GM12878 (cell line): ENCODE data around the gene CEP250. TPM values are rescaled to one million over a fixed set of nuclear protein-coding genes. Genes with fewer than 3 reads are reported as not detected.

Experiments
- BMI1 ChIP-seq: fragments of 450-650 bp; IDR thresholded peaks from 2 replicates; pipeline ENCODE4 v1.6.1; 2016; ENCODE audit warnings: mild to moderate bottlenecking, moderate library complexity, borderline replicate concordance
- BRCA1 ChIP-seq: IDR thresholded peaks from 2 replicates; pipeline ENCODE4 v1.6.1; 2011; ENCODE audit warnings: low read depth, low read length, improper control_type of control experiment
- CBFB ChIP-seq: IDR thresholded peaks from 2 replicates; pipeline ENCODE4 v1.6.1; 2016; ENCODE audit warnings: antibody characterized with exemption, low read depth
- FOXK2 ChIP-seq: fragments of 450-650 bp; IDR thresholded peaks from 2 replicates; pipeline ENCODE4 v1.6.1; 2017; ENCODE audit warnings: mild to moderate bottlenecking, moderate library complexity
- HCFC1 ChIP-seq: fragments of 150-350 bp; IDR thresholded peaks from 2 replicates; pipeline ENCODE4 v1.6.1; 2014; ENCODE audit warnings: low read length
- HDAC6 ChIP-seq: fragments of 200-600 bp; sonication (generic); IDR thresholded peaks from one replicate; pipeline ENCODE4 v1.8.0; 2017; ENCODE audit warnings: antibody characterized with exemption; ENCODE audit not compliant: unreplicated experiment
- MAX ChIP-seq: IDR thresholded peaks from 2 replicates; pipeline ENCODE4 v1.6.1; 2012; ENCODE audit warnings: low read depth, low read length, improper control_type of control experiment
- MYC ChIP-seq: IDR thresholded peaks from 2 replicates; pipeline ENCODE4 v1.6.1; 2011; ENCODE audit warnings: mild to moderate bottlenecking, low read length, moderate library complexity, inconsistent platforms; ENCODE audit not compliant: insufficient read depth, insufficient replicate concordance, insufficient read length, severe bottlenecking
- POLR2A ChIP-seq: IDR thresholded peaks from 2 replicates; pipeline ENCODE4 v1.6.1; 2011; ENCODE audit warnings: low read depth, mild to moderate bottlenecking, low read length
- POU2F2 ChIP-seq: IDR thresholded peaks from 3 replicates; pipeline ENCODE4 v1.6.1; 2011; ENCODE audit warnings: low read depth, mild to moderate bottlenecking, low read length, borderline replicate concordance
- RAD51 ChIP-seq: fragments of 450-650 bp; IDR thresholded peaks from 2 replicates; pipeline ENCODE4 v1.6.1; 2016; ENCODE audit warnings: moderate library complexity, mild to moderate bottlenecking, inconsistent platforms
- SREBF2 ChIP-seq: IDR thresholded peaks from 2 replicates; pipeline ENCODE4 v1.6.1; 2012; ENCODE audit warnings: mild to moderate bottlenecking, low read length
- WRNIP1 ChIP-seq: IDR thresholded peaks from 2 replicates; pipeline ENCODE4 v1.6.1; 2011; ENCODE audit warnings: low read depth, low read length, improper control_type of control experiment, borderline replicate concordance
- YY1 ChIP-seq: IDR thresholded peaks from 2 replicates; pipeline ENCODE4 v1.6.1; 2011; ENCODE audit warnings: low read depth, mild to moderate bottlenecking, low read length
- ZBED1 ChIP-seq: IDR thresholded peaks from 2 replicates; pipeline ENCODE4 v1.6.1; 2016; ENCODE audit warnings: borderline replicate concordance
- ZBTB40 ChIP-seq: fragments of 450-650 bp; IDR thresholded peaks from 2 replicates; pipeline ENCODE4 v1.6.1; 2016; ENCODE audit warnings: mild to moderate bottlenecking, moderate library complexity, borderline replicate concordance
- ZZZ3 ChIP-seq: IDR thresholded peaks from 2 replicates; pipeline ENCODE4 v1.6.1; 2011; ENCODE audit warnings: low read depth; ENCODE audit not compliant: control insufficient read depth, insufficient read length
- polyA plus RNA-seq, 11 experiments: library from polyadenylated mRNA; depleted of rRNA in 4 of 11; unstranded in 6 of 11; stranded (reverse) in 5 of 11; fragments of >200 nt; fragmentation: Nextera tagmentation in 4 of 11; fragmentation: Illumina TruSeq in 1 of 11; extraction: Ambion mirVana in 4 of 11; extraction: Trizol in 1 of 11; gene quantifications; 1 replicate in 1 of 11; 2 replicates in 10 of 11; pipeline versions ENCODE4 v1.2.1 to v1.2.3, GENCODE V29; 2011 to 2016; ENCODE audit warnings: inconsistent platforms in 2 of 11, missing spikeins in 2 of 11, low read depth in 1 of 11
- total RNA-seq, 4 experiments: library from RNA; depleted of rRNA in 3 of 4; stranded (reverse); fragments of >200 nt in 3 of 4; fragmentation: Illumina TruSeq in 1 of 4; extraction: Trizol in 1 of 4; gene quantifications; 2 replicates each; pipeline versions ENCODE4 v1.2.1 to v1.2.3, GENCODE V29; 2013 to 2021
- TF ChIP-seq, protein P1 (sequence below): fragments of 450-650 bp; IDR thresholded peaks from 2 replicates; pipeline ENCODE4 v1.6.1; 2017; ENCODE audit warnings: low read depth, mild to moderate bottlenecking, moderate library complexity
- TF ChIP-seq, protein P2 (sequence below): fragments of 450-650 bp; IDR thresholded peaks from 2 replicates; pipeline ENCODE4 v1.6.1; 2017; ENCODE audit warnings: mild to moderate bottlenecking, moderate library complexity

The CEP250 gene
- total and polyA plus RNA-seq, 10 of the 15 experiments (the other 5 are each of a cell fraction or from before 2014, with no cell fraction given): 2.4 to 41.6 (median 25.7) TPM

DNA sequence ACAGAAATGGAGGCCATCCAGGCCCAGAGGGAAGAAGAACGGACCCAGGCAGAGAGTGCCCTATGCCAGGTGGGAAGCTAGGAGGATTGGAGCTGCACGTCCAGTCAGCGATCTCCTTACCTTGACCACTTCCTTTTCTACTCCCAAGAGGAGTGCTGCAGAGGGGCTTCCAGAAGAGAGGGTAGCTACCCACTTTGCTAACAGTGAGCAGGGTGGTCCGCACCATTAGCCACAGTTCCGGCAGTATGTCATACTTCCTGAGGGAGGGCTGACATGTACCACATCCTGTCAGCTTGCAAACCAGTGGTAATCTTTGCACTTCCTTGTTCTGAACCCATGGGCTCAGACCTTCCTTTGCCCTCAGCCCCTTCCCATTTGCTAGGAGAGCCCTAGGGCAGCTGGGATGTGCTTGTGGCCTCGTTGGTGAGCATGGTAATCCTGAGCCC is 35.4 kb downstream of the CEP250 start (continued):
- TF ChIP-seq ZBTB40 (peak; percentile 82), MAX (no peak), HDAC6 (no peak), FOXK2 (no peak), CBFB (peak; percentile 66; the same call in 1 of the 2 replicates), ZZZ3 (no peak), YY1 (peak; percentile 62), BRCA1 (no peak), MYC (no peak), POLR2A (peak; percentile 95), WRNIP1 (no peak; the same call in 1 of the 2 replicates), BMI1 (no peak), SREBF2 (no peak), ZBED1 (no peak), RAD51 (no peak), POU2F2 (peak; percentile 47; the same call in 2 of the 3 replicates), HCFC1 (peak; percentile 41; the same call in 1 of the 2 replicates)
- TF ChIP-seq, protein P1, sequence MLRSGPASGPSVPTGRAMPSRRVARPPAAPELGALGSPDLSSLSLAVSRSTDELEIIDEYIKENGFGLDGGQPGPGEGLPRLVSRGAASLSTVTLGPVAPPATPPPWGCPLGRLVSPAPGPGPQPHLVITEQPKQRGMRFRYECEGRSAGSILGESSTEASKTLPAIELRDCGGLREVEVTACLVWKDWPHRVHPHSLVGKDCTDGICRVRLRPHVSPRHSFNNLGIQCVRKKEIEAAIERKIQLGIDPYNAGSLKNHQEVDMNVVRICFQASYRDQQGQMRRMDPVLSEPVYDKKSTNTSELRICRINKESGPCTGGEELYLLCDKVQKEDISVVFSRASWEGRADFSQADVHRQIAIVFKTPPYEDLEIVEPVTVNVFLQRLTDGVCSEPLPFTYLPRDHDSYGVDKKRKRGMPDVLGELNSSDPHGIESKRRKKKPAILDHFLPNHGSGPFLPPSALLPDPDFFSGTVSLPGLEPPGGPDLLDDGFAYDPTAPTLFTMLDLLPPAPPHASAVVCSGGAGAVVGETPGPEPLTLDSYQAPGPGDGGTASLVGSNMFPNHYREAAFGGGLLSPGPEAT: peak; percentile 70; the same call in 1 of the 2 replicates
- TF ChIP-seq, protein P2, sequence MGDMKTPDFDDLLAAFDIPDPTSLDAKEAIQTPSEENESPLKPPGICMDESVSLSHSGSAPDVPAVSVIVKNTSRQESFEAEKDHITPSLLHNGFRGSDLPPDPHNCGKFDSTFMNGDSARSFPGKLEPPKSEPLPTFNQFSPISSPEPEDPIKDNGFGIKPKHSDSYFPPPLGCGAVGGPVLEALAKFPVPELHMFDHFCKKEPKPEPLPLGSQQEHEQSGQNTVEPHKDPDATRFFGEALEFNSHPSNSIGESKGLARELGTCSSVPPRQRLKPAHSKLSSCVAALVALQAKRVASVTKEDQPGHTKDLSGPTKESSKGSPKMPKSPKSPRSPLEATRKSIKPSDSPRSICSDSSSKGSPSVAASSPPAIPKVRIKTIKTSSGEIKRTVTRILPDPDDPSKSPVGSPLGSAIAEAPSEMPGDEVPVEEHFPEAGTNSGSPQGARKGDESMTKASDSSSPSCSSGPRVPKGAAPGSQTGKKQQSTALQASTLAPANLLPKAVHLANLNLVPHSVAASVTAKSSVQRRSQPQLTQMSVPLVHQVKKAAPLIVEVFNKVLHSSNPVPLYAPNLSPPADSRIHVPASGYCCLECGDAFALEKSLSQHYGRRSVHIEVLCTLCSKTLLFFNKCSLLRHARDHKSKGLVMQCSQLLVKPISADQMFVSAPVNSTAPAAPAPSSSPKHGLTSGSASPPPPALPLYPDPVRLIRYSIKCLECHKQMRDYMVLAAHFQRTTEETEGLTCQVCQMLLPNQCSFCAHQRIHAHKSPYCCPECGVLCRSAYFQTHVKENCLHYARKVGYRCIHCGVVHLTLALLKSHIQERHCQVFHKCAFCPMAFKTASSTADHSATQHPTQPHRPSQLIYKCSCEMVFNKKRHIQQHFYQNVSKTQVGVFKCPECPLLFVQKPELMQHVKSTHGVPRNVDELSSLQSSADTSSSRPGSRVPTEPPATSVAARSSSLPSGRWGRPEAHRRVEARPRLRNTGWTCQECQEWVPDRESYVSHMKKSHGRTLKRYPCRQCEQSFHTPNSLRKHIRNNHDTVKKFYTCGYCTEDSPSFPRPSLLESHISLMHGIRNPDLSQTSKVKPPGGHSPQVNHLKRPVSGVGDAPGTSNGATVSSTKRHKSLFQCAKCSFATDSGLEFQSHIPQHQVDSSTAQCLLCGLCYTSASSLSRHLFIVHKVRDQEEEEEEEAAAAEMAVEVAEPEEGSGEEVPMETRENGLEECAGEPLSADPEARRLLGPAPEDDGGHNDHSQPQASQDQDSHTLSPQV: 0 out of 2 replicates have a peak, but pooled peaks have one; percentile 12
- TF ChIP-seq, all 136 proteins: peak for 39
